KOPT-K1 (cell line): Measurements from ENCODE around the gene TSHZ1.

ENCODE experiments used
- H3K27ac ChIP-seq: fragments of 200-600 bp; sonication (generic); 2 replicates; pipeline ENCODE4 v1.5.1; 2016; ENCODE audit warnings: antibody characterized with exemption, mild to moderate bottlenecking, low read depth, low read length; ENCODE audit not compliant: poor library complexity, severe bottlenecking
- H3K36me3 ChIP-seq: fragments of 200-600 bp; sonication (generic); 2 replicates; pipeline ENCODE4 v1.5.1; 2017; ENCODE audit warnings: antibody characterized with exemption, mild to moderate bottlenecking, low read length, moderate library complexity; ENCODE audit not compliant: insufficient read depth
- H3K9me3 ChIP-seq: fragments of 200-600 bp; sonication (generic); 2 replicates; pipeline ENCODE4 v1.5.1; 2017; ENCODE audit warnings: antibody characterized with exemption, low read length, mild to moderate bottlenecking; ENCODE audit not compliant: insufficient read depth, poor library complexity, severe bottlenecking

TSHZ1 gene

DNA sequence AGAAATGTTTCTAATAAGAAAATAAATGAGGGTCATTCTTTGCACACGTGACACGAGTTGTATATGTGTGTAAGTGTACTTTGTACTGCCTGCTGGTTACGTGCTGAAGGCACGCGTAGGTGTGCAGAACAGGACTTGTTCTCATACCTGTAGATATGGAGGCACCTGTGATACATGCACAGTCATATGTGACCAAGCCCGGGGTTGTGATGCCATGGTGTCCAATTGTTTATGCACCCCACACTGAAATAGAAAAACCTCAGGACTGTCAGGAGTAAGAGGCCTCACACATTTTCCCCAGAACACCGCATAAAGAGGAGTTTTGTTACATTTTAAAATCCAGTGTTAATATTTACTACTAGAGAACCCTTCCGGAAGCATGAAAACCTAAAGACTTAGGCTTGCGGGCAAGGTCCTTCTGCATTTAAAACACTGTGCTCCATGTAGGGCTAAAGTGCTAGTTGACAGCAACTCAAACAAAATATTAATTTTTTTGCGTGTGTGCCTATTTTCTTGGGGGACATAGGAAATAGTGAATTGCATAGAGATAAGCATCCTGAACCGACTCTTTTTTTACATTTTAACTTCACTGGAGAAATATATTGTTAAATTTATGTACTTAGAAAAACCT, 9.3 kb downstream of the TSHZ1 start:
- no peaks in the 10 kb centered on the region for H3K36me3 ChIP-seq
- H3K27ac ChIP-seq, result no peak overlapping the region
- no peaks in the 10 kb centered on the region for H3K9me3 ChIP-seq

DNA sequence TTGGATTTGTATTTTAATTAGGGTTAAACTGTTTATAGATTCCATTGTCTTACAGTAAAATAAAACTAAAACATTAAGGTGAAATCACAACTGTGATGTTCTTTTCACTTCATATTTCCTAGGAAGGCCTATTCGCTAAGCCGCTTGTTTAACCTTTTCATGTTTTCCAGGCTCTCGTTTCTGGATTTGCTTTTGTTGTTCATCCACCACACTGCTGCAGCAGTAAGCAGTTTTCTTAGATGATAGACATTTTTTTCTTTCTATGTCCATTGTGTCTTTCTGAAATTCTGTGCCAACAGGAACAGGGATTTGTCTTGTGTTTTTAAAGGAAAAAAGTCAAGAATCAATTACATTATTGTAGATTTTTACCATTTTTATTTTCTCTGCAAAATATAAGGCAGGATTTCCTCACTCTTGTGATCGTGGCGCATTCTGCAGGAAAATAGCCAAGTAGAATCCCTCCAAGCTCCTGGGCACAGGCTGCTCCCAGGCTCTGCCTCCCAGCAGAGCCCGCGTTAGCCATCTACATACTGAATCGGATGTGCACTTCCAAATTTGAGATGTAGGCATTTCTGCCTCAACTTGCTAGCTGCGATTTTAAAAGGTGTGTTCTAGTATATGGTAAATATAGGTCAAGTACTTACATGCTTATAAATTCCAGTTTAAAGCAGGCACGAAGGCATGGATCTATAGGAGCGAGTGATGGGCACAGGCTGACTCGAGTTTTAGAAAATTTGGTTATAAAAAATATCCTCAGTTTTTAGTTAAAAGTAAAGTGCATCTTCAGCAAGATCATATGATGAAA, 10.2 kb downstream of the TSHZ1 start:
- Histone ChIP-seq H3K36me3 (no peaks in the 10 kb centered on the region), H3K27ac (no peak overlapping the region), H3K9me3 (no peaks in the 10 kb centered on the region)

DNA sequence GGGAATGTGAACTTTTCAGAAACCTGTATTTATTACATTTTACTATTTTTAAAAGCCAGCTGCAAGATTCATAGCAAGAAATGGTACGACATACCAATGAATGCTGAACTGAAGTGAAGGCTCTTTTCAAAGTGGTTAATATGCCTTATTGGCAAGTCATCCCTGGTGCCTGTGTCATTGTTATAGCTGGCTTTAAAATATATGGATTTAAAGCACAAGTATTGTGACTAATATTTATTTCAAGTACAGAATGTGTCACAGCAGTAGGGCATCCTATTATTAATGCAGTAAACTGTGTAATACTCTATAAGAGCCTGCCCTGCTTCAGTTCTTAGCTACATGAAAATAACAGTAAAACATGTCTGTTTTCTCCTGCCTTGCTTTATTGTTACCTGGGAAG, 10.8 kb downstream of the TSHZ1 start:
- no peaks in the 10 kb centered on the region for H3K36me3 ChIP-seq
- no peak overlapping the region for H3K27ac ChIP-seq
- no peaks in the 10 kb centered on the region for H3K9me3 ChIP-seq

DNA sequence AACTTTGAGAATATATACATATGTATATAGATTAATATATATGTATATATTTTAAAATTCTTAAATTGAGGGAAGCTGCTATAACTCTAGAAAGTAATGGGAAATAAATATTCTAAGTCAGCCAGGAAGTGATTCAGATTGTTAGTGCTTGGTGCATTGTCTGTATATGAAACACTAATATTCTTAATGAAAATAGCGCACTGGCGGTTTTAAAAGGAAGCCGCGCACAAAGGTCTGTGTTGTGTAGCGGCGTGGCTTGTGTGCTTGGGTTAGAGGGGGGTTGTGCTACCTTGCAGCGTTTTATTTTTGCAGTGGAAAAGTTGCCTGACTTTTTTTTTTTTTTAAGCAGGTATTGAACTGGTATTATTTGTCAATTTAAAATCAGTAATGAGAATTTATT, 11.3 kb downstream of the TSHZ1 start:
- no peaks in the 10 kb centered on the region for H3K36me3 ChIP-seq
- H3K9me3 ChIP-seq, result no peaks in the 10 kb centered on the region
- H3K27ac ChIP-seq, result no peak overlapping the region

DNA sequence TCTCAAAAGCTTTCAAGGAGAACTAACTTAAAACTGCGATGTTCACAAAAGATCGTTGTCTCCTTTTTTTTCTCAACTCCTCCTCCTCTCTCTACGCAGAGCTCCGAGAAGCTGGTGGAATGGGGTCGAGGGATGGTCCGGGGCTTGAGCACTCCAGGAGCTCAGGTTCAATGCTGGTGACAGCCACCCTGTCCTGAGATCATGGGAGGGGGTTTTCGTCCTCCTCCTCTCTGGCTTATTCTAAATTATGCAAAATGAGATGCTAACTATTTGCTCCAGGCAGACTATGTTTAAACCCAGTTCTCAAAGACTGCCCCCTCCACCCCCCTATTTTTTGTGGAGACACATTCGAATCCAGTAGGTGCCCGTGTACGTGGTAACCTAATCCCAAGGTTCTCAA, 11.8 kb downstream of the TSHZ1 start:
- Histone ChIP-seq H3K36me3 (no peaks in the 10 kb centered on the region), H3K27ac (no peak overlapping the region), H3K9me3 (no peaks in the 10 kb centered on the region)

DNA sequence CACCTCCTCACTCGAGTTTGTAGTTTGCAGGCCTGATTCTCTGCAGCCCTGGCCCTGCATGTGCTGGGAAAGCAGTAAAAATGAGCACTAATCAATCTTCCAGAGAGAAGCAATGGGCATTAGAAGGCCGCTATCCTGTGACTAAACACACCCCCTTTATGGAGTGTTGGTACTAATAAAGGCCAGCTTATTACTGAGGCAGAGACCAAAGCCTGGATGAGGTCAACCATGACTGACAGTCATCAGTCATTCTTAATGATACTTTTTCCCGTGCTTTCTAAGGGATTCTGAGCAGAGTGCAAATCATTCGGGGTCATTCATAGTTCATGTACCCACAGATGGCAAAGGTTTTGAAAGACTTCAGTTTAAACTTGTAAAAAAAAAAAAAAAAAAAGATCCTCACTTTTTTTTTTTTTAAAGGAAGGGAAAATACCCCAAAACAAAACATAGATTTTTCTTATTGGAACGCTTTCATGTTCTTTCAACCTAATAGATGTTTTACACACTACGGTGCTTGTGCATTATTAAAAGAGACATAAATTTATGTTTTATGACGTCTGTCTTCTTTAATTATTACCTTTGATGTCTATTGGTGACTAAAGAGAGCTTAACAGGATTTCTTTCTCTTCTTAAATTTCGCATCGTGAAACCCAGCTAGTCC, 13.2 kb downstream of the TSHZ1 start:
- Histone ChIP-seq H3K36me3 (no peaks in the 10 kb centered on the region), H3K9me3 (no peaks in the 10 kb centered on the region), H3K27ac (no peak overlapping the region)

DNA sequence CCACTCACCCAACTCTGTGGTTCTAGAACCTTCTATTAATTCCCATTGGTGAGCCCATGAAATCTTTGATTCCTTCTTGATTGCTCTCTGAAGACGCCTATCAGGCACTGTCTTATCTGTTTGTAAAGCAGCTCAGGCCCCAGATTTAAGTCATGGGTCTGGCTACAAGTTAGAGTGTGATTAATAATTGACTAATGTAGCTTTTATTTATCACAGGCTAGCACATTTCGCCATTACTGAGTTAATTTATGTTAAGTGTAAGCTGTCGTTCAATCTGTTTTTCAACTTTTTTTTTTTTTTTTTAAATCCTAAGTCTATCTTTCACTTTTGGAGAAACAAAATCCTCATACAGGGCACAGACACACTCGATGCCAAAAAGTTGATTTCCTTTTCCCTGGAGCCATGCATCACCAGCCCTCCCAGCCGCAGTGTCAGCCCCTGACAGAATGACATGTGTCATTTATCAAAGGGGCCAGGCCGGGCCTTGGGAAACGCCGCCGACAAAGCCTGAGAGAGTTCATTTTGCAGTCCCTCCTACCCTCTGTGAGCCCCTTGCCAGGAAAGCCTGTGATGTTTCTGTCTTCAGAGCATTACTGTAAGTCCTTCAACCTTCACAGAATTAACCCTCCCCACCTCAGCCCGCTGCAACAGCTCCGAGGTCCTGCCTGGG, 15.8 kb downstream of the TSHZ1 start:
- no peak overlapping the region for H3K27ac ChIP-seq
- no peaks in the 10 kb centered on the region for H3K9me3 ChIP-seq
- H3K36me3 ChIP-seq, result no peaks in the 10 kb centered on the region

DNA sequence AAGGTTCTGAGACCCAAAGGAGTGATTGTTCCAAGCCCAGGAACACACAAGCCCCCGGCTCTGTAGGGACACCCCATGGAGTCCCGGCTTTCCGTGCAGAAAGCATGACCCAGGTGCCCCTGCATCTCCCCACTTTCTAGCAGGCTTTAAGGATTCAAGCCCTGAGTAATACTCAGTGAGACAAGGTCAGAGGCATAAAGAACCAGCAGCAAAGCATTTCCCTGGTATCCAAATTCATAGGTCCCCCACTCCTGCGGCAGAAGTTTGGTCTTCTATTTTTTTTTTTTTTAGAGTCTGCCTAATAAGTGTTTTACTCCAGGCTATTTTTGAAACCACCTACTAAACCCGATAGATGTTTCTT, 16.3 kb downstream of the TSHZ1 start:
- H3K36me3 ChIP-seq, result no peaks in the 10 kb centered on the region
- no peak overlapping the region for H3K27ac ChIP-seq
- no peaks in the 10 kb centered on the region for H3K9me3 ChIP-seq

DNA sequence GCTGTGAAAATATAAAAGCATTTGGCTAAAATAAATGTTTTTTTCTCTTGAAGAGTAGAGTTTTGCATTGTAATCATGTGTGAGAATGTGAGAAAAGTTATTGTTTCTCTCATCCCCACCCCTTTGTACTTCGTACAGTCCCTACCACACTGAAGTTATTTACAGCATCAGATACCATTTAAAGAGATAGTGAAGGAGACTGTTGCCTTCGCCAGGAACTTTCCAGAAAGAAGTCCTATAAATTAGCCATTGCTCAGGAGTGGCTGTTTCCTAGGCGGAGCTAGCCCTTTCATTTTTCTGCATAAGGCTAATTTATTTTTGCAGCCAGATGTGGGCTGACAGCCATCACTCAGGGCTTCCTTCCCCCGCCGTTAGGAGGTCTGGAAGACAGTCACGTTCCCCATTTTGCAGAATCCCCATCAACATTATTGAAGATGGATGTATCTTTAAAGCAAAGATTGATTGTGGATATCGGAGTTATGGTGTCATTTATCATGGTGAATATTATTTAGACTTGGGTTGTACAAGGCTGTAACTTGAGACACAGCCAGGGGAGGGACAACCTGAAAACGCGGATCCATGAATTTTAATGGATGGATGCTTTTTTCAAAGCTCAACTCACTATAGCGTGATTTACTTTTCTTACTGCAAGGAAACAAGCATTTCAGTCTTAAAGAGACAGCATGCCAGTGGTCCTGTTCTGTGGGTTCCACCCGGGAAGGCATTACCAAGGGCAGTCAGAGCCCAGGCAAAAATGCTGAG, 17.1 kb downstream of the TSHZ1 start:
- Histone ChIP-seq H3K36me3 (no peaks in the 10 kb centered on the region), H3K9me3 (no peaks in the 10 kb centered on the region), H3K27ac (no peak overlapping the region)

DNA sequence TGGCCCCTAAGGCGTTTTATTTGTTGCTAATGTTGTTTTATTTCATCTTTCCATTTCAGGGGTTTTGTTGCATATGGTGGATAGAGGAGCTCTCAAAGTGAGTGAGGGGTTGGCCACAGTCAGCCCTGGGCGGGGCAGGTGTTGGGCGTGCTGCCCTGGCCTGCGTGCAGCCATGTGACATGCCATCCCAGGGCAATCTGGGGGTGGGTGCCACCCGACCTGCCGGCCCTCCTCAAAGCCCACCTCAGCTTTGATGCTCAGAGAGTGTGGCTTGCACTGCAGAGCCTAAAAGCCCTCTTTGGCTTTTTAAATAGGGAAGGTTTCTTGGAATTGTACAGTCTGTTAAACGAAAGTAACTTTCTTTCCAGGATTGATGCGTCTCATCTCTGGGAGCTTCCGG, 18.4 kb downstream of the TSHZ1 start:
- H3K36me3 ChIP-seq, result no peaks in the 10 kb centered on the region

DNA sequence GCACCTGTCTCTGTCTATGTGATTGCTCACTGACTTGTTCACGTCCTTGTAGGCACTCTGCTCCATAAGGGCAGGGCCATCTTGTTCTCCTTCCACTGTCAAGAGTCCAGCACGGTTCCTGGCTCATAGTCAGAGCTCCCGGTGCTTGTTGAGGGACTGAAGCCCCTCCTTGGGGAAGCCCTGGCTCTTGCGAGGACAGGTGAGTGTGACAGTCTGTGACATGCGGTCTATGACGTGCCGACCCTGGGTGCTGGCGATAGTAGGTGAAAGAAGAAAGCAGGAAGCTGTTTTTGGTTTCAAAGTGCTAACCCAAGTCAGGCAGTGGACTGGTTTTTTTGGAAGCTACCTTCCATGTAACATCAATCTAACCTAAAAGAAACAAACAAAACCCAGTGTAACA, 18.8 kb downstream of the TSHZ1 start:
- no peaks in the 10 kb centered on the region for H3K9me3 ChIP-seq
- H3K36me3 ChIP-seq, result no peaks in the 10 kb centered on the region
- no peak overlapping the region for H3K27ac ChIP-seq

More for the DNA sequence above, 18.4 kb downstream of the TSHZ1 start:
- Histone ChIP-seq H3K9me3 (no peaks in the 10 kb centered on the region), H3K27ac (no peak overlapping the region)

DNA sequence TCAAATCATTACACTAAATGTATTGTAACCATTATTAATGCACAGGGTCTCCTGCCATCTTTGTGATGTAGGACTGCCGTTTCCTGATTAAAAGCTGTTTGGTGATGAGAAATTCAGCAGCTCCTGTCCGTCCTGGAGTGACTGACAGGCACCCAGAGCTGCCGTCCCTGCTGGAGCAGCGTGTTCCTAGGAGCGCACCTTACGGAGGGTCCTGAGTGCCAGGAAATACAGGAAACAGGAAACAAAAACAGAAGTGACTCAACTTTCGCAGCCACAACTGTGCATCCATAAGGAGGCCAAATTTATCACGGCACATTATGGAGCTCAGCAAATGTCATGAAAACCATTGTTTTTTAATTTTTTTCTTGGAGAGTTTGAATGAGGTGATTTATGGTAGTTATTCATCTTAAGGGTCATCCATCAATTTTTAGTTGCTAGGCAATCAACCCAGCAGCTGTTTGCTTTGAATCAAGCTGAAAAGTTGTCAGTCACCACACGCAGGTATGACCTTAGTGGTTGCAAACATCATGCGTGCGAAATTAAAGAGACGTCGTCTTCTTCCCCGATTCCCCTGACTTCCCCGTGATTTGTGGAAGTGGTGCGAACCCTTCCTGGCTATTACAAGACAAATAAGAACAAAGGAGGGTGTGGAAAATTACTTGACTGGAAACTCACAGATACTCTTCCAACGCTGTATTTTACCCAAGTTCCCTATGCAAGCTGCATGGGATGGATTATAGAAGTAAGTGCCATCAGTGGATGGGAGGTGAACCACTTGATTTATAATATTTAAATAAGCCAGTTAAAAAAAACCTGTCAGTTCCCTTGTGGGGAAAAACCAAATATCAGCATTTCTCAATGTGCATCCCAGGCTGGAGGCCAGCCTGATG, 19.8 kb downstream of the TSHZ1 start:
- Histone ChIP-seq H3K9me3 (no peaks in the 10 kb centered on the region), H3K27ac (no peak overlapping the region), H3K36me3 (no peaks in the 10 kb centered on the region)

DNA sequence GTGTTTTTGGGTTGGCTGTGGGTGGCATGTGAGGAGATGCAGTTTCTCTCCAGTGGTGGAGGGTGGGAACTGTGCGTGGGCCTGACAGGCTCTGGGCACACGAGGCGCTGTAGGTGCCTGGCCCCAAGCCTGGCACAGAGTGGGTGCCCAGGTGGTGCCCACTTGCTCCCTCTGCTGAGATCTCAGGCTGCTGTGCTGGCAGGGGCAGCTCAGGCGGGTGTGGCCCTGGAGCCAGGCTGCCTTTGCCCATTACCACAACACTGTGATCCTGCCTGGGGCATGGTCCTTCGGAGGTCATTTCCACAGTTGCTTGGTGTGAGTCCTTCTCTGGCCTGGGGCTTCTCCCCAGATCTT, 20.4 kb downstream of the TSHZ1 start:
- Histone ChIP-seq H3K27ac (no peak overlapping the region), H3K36me3 (no peaks in the 10 kb centered on the region), H3K9me3 (no peaks in the 10 kb centered on the region)

DNA sequence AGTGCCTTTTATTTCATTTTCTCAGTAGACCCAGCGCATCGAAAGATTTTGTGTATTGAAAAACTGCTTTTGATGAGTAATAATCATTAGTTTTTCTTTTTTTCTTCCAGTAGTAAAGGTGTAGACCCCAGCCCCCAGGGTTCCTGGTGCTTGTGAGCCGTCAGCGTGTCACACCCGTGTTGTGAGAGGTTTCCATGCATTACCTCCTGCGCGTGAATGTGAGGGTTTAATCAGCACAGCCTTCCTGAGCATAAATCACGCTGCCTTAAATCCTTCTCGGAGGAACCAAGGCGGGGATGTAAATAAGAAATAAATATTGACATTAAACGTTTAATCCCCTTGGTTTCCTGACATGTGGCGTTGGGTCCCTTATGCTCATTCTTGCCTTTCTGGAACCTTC, 24.3 kb downstream of the TSHZ1 start:
- no peaks in the 10 kb centered on the region for H3K9me3 ChIP-seq
- H3K27ac ChIP-seq, result no peak overlapping the region
- no peaks in the 10 kb centered on the region for H3K36me3 ChIP-seq
